Esophagus squamous epithelium (tissue), 5 donors: ENCODE measurements around the gene ANAPC15. TPM values are rescaled to one million over a fixed set of nuclear protein-coding genes. Genes with fewer than 3 reads are reported as not detected.

Source experiments
- DNase-seq: peaks from one replicate; lab custom pipeline; 2025; lab: John Stamatoyannopoulos, UW
- H3K27ac ChIP-seq, 4 donors: fragments of 200-600 bp; sonication (generic); one replicate each; pipeline ENCODE4 v1.5.1; 2016 to 2019; ENCODE audit warnings: mild to moderate bottlenecking in 1 of 4
- H3K27me3 ChIP-seq, 4 donors: fragments of 200-600 bp; sonication (generic); 1 replicate in 3 of 4; 2 replicates in 1 of 4; pipeline versions ENCODE4 v1.5.1 to v1.6.0; 2017 to 2021; ENCODE audit warnings: antibody characterized with exemption in 1 of 4
- H3K36me3 ChIP-seq, 3 donors: fragments of 200-600 bp; sonication (generic); one replicate each; pipeline ENCODE4 v1.5.1; 2016 to 2019
- H3K4me1 ChIP-seq, 3 donors: fragments of 200-600 bp; sonication (generic); one replicate each; pipeline ENCODE4 v1.5.1; 2017 to 2019
- H3K4me3 ChIP-seq, 4 donors: fragments of 200-600 bp; sonication (generic); 1 replicate in 3 of 4; 2 replicates in 1 of 4; pipeline ENCODE4 v1.5.1; 2016 to 2019; ENCODE audit warnings: mild to moderate bottlenecking in 2 of 4, moderate library complexity in 1 of 4
- H3K9me3 ChIP-seq, 3 donors: fragments of 200-600 bp; sonication (generic); one replicate each; pipeline ENCODE4 v1.5.1; 2016 to 2019
- POLR2A ChIP-seq, 4 donors: fragments of 450-650 bp; IDR thresholded peaks; one replicate each; pipeline ENCODE4 v1.6.1; 2017; ENCODE audit warnings: antibody characterized with exemption in 4 of 4, mild to moderate bottlenecking in 4 of 4, moderate library complexity in 3 of 4
- WGBS, 2 donors: methylation state at CpG; one replicate each; pipeline ENCODE4 v1.1.5; 2018; 5-methylcytosine and 5-hydroxymethylcytosine counted together
- intact Hi-C: fragments of 100-400 bp; cut with DNase I; formaldehyde crosslinking; loops from one replicate; pipeline ENCODE4 v1.15.0; 2022
- total RNA-seq, 4 donors: library from RNA; depleted of rRNA; stranded (reverse); fragments of >200 nt; gene quantifications; one replicate each; pipeline ENCODE4 v1.1.0, GENCODE V29; 2016
- TF ChIP-seq, protein P1 (sequence below), 6 experiments: fragments of 450-650 bp in 4 of 6; fragments of 200-600 bp in 2 of 6; sonication (generic) in 2 of 6; IDR thresholded peaks; one replicate each; pipeline ENCODE4 v1.5.1; 2016 to 2019; ENCODE audit warnings: antibody characterized with exemption in 6 of 6, mild to moderate bottlenecking in 4 of 6, moderate library complexity in 4 of 6
- donor health status: DM: yes; HTN: yes; CAD: no.

ANAPC15 gene
- total RNA-seq, 4 donors from 2014 or later, result 17.7 to 35.3 (median 23.5) TPM

DNA sequence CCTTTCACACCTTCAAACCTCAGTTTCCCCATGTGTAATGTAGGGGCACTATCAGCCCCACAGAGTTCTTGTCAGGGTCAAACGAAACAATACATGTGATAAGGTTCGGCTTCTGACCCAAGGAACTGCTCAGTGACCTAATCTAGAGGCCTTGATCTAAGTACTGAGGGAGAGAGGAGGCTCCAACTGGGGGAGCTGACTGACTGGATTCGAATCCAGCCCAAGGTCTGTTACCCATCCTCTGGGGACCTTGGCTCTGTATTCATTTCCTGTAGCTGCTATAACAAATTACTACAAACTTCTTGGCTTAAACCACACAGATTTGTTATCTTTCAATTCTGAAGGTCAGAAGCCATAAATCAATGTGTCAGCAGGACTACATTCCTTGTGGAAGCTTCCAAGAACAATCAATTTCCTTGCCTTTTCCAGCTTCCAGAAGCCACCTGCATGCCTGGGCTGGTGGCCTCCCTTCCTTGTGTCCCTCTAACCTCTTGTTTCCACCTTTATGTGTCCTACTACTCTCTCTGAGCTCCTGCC is 10.7 kb upstream of the ANAPC15 start:
- DNase-seq, result no peak
- Histone ChIP-seq H3K4me3 (no peak overlapping the region), H3K27ac (no peak overlapping the region), H3K27me3 (peaks cover 0 to 3% (median 0%) of the 10 kb centered on the region in 4 donors), H3K9me3 (no peaks in the 10 kb centered on the region), H3K4me1 (peaks cover 0 to 16% (median 4%) of the 10 kb centered on the region in 3 donors), H3K36me3 (no peaks in the 10 kb centered on the region)
- intact Hi-C loops, result no loop called here
- no peak for TF ChIP-seq POLR2A (IDR thresholded peaks at IDR 0.05)
- TF ChIP-seq, protein P1, sequence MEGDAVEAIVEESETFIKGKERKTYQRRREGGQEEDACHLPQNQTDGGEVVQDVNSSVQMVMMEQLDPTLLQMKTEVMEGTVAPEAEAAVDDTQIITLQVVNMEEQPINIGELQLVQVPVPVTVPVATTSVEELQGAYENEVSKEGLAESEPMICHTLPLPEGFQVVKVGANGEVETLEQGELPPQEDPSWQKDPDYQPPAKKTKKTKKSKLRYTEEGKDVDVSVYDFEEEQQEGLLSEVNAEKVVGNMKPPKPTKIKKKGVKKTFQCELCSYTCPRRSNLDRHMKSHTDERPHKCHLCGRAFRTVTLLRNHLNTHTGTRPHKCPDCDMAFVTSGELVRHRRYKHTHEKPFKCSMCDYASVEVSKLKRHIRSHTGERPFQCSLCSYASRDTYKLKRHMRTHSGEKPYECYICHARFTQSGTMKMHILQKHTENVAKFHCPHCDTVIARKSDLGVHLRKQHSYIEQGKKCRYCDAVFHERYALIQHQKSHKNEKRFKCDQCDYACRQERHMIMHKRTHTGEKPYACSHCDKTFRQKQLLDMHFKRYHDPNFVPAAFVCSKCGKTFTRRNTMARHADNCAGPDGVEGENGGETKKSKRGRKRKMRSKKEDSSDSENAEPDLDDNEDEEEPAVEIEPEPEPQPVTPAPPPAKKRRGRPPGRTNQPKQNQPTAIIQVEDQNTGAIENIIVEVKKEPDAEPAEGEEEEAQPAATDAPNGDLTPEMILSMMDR (IDR thresholded peaks at IDR 0.05), result no peak
- 88 to 100% methylated on average over 1 to 3 of the region's 3 CpGs for WGBS, 2 donors

DNA sequence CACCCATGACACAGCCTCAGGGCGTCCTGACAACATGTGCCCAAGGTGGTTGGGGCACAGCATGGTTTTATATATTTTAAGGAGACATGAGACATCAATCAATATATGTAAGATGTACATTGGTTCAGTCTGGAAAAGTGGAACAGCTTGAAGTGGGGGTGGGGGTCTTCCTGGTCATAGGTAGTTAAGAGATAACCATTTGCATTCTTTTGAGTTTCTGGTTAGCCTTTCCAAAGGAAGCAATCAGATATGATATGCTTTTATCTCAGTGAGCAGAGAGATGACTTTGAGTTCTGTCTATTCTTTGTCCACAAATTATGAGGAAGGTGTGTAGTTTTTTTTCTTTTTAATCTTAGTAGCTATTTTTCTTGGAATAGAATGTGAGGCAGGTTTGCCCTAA is 10.1 kb upstream of the ANAPC15 start:
- no peaks in the 10 kb centered on the region for H3K36me3 ChIP-seq

GRCh38 chr11:72120930-72121329 is 8.4 kb upstream of the ANAPC15 start:
- DNase-seq, result no peak
- 76 to 84% methylated on average over 2 of the region's 2 CpGs for WGBS, 2 donors
- Histone ChIP-seq H3K27me3 (peaks cover 0 to 3% (median 0%) of the 10 kb centered on the region in 4 donors), H3K36me3 (no peaks in the 10 kb centered on the region), H3K27ac (no peak overlapping the region), H3K9me3 (no peaks in the 10 kb centered on the region), H3K4me3 (no peak overlapping the region), H3K4me1 (peaks cover 0 to 13% (median 4%) of the 10 kb centered on the region in 3 donors)
- TF ChIP-seq POLR2A (IDR thresholded peaks at IDR 0.05), result no peak
- TF ChIP-seq, protein P1 (IDR thresholded peaks at IDR 0.05), result no peak
- intact Hi-C loops, result no loop called here

More for the DNA sequence above, 10.1 kb upstream of the ANAPC15 start:
- 75 to 86% methylated on average over 1 of the region's 1 CpG for WGBS, 2 donors
- TF ChIP-seq, protein P1 (IDR thresholded peaks at IDR 0.05), result no peak
- TF ChIP-seq POLR2A (IDR thresholded peaks at IDR 0.05), result no peak
- Histone ChIP-seq H3K27ac (no peak overlapping the region), H3K9me3 (no peaks in the 10 kb centered on the region), H3K4me3 (no peak overlapping the region), H3K27me3 (peaks cover 0 to 3% (median 0%) of the 10 kb centered on the region in 4 donors), H3K4me1 (peaks cover 0 to 16% (median 4%) of the 10 kb centered on the region in 3 donors)
- DNase-seq, result no peak
- intact Hi-C loops, result no loop called here

DNA sequence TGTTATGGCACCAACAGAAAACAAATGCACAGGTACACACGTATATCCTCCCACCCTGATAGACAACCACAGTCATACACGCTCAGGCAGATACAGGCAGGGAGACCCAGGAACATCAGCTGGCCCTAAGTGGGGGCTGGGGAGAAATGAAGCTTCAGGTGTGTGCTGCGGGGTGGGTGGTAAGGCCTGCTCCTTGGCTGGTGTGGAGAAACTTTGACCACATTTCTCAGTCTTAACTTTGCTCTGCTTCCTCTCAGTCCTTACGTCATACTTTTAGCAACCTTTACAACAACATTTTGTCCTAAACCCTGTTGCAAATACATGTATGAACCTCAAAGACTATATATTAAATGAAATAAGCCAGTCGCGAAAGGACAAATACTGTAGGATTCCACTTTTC is 6.7 kb upstream of the ANAPC15 start:
- DNase-seq, result no peak
- peaks cover 0 to 8% (median 3%) of the 10 kb centered on the region in 3 donors for H3K4me1 ChIP-seq
- no peaks in the 10 kb centered on the region for H3K9me3 ChIP-seq
- no peak overlapping the region for H3K27ac ChIP-seq
- H3K36me3 ChIP-seq, result no peaks in the 10 kb centered on the region
- TF ChIP-seq POLR2A (IDR thresholded peaks at IDR 0.05), result no peak
- TF ChIP-seq, protein P1 (IDR thresholded peaks at IDR 0.05), result no peak
- intact Hi-C loops, result no loop called here
- peaks cover 0 to 3% (median 0%) of the 10 kb centered on the region in 4 donors for H3K27me3 ChIP-seq
- WGBS, 2 donors, result 67 to 86% methylated on average over 6 of the region's 6 CpGs
- H3K4me3 ChIP-seq, result no peak overlapping the region

DNA sequence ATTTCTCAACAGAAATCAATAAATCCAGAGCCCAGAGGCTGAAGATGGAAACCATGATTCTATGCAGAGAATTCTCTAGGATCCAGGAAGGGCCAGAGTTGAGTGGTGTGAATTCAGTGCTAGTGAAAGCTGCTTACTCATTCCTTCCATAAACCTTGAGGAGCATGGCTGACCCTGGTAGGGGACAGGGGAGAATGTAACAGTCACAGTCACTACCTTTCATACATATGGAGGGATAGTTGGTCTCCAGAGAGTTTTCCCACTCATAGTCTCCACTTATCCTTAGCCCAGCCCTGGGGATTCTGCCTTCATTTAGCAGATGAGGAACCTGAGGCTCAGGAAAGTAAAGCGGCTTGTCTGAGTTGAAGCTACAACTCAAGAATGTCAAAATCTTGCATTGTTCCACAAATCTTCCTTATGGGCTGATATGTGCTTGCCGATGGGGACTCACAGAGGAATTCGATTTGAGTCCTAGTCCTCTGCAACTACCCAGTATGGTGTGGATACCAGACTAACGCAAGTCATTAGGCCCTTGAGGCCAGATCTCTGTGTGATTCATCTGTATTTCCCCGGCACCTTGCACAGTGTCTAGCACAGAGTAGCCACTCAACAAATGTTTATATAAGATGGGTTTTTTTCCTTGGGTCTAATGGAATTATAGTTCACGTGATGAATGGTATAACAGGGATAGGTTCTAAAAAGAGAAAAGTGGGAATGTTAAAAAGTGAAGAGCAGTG is 3.7 kb upstream of the ANAPC15 start:
- intact Hi-C loops, result no loop called here
- H3K27me3 ChIP-seq, result peaks cover 0 to 3% (median 0%) of the 10 kb centered on the region in 4 donors
- 90 to 92% methylated on average over 6 of the region's 6 CpGs for WGBS, 2 donors

More for the DNA sequence above, 3.7 kb upstream of the ANAPC15 start:
- peaks cover 0 to 17% (median 8%) of the 10 kb centered on the region in 3 donors for H3K4me1 ChIP-seq
- no peak overlapping the region for H3K27ac ChIP-seq
- DNase-seq, result no peak
- H3K4me3 ChIP-seq, result no peak overlapping the region
- H3K9me3 ChIP-seq, result no peaks in the 10 kb centered on the region
- no peaks in the 10 kb centered on the region for H3K36me3 ChIP-seq
- TF ChIP-seq POLR2A (IDR thresholded peaks at IDR 0.05), result no peak
- TF ChIP-seq, protein P1 (IDR thresholded peaks at IDR 0.05), result no peak
